ENCODE results near the gene CAPN5.

DNA sequence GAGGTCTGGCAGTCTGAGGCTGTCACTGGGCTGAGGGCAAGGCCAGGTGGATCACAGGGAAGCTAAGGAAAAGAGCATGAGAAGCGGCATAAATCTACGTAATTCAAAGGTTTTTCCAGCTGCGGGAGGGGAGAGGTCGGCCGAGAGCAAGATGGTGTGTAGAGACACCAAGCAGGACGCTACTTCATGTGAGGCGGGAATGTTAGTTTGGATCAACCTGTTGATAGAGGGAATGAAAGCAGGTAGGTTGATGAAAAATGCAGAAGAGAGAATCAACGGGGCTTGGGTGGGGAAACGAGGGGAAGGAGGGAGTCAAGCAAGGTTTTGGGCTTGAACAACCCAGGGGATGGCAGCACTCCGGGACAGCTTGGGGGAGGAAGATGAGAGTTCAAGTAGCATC lies 29.7 kb upstream of the CAPN5 start:
- TF ChIP-seq, protein P1, sequence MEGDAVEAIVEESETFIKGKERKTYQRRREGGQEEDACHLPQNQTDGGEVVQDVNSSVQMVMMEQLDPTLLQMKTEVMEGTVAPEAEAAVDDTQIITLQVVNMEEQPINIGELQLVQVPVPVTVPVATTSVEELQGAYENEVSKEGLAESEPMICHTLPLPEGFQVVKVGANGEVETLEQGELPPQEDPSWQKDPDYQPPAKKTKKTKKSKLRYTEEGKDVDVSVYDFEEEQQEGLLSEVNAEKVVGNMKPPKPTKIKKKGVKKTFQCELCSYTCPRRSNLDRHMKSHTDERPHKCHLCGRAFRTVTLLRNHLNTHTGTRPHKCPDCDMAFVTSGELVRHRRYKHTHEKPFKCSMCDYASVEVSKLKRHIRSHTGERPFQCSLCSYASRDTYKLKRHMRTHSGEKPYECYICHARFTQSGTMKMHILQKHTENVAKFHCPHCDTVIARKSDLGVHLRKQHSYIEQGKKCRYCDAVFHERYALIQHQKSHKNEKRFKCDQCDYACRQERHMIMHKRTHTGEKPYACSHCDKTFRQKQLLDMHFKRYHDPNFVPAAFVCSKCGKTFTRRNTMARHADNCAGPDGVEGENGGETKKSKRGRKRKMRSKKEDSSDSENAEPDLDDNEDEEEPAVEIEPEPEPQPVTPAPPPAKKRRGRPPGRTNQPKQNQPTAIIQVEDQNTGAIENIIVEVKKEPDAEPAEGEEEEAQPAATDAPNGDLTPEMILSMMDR (IDR thresholded peaks at IDR 0.05; ENCODE audit: low read depth, low read length, missing input control) = no peak
- TF ChIP-seq EGR1 (IDR thresholded peaks at IDR 0.05; ENCODE audit: low read depth in 2 of 2) (no peak), GABPA (IDR thresholded peaks at IDR 0.05 in 1 of 2, conservative IDR thresholded peaks at IDR 0.05 in 1 of 2) (no peak), MAX (IDR thresholded peaks at IDR 0.05) (no peak), RXRA (IDR thresholded peaks at IDR 0.05) (no peak), RAD21 (IDR thresholded peaks at IDR 0.05) (no peak), REST (IDR thresholded peaks at IDR 0.05) (no peak), NR2F2 (IDR thresholded peaks at IDR 0.05) (no peak), YY1 (IDR thresholded peaks at IDR 0.05) (no peak), JUND (IDR thresholded peaks at IDR 0.05) (no peak), SP1 (IDR thresholded peaks at IDR 0.05) (no peak)
- TF ChIP-seq, protein P2, sequence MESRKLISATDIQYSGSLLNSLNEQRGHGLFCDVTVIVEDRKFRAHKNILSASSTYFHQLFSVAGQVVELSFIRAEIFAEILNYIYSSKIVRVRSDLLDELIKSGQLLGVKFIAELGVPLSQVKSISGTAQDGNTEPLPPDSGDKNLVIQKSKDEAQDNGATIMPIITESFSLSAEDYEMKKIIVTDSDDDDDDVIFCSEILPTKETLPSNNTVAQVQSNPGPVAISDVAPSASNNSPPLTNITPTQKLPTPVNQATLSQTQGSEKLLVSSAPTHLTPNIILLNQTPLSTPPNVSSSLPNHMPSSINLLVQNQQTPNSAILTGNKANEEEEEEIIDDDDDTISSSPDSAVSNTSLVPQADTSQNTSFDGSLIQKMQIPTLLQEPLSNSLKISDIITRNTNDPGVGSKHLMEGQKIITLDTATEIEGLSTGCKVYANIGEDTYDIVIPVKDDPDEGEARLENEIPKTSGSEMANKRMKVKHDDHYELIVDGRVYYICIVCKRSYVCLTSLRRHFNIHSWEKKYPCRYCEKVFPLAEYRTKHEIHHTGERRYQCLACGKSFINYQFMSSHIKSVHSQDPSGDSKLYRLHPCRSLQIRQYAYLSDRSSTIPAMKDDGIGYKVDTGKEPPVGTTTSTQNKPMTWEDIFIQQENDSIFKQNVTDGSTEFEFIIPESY (IDR thresholded peaks at IDR 0.05) = no peak
- TF ChIP-seq, protein P3, sequence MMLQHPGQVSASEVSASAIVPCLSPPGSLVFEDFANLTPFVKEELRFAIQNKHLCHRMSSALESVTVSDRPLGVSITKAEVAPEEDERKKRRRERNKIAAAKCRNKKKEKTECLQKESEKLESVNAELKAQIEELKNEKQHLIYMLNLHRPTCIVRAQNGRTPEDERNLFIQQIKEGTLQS (IDR thresholded peaks at IDR 0.05) = no peak

Data from liver (tissue), 3 donors.